Measurements from ENCODE around the gene ANAPC15. TPM values are rescaled to one million over a fixed set of nuclear protein-coding genes. Genes with fewer than 3 reads are reported as not detected.
"Not testable (repeated sequence)": the region's sequence is repeated elsewhere in the genome, so short reads cannot be mapped to it uniquely, and the experiment has no call there.

Gene ANAPC15
- total RNA-seq, 2 experiments from 2014 or later: 48.8 to 52.5 TPM

GRCh38 chr11:72138821-72139390, 26.4 kb upstream of the ANAPC15 start:
- Mint-ChIP-seq H3K4me1 (ENCODE audit: low read depth) (no peaks in the 10 kb centered on the region), H3K4me3 (no peak overlapping the region), H3K27ac (no peak overlapping the region), H3K27me3 (peaks cover 8% of the 10 kb centered on the region), H3K36me3 (ENCODE audit: low read depth) (no peaks in the 10 kb centered on the region), H3K9me3 (no peaks in the 10 kb centered on the region)
- ChIA-PET POLR2A (no interaction called here), CTCF (no interaction called here)
- no peak overlapping the region for H3K4me3 ChIP-seq (ENCODE audit: low read length)
- DNase-seq (no peak), ATAC-seq (ENCODE audit: poor library complexity) (no peak)
- no peak overlapping the region for H3K27ac ChIP-seq (ENCODE audit: low read depth in 1 of 2, low read length in 2 of 2)
- no peaks in the 10 kb centered on the region for H3K27me3 ChIP-seq (ENCODE audit: control insufficient read depth in 1 of 2, insufficient read depth in 2 of 2, low read length in 2 of 2)
- H3K9me3 ChIP-seq (ENCODE audit: control insufficient read depth in 1 of 2, insufficient read depth in 1 of 2, low read length in 2 of 2): peaks cover 0 to 5% of the 10 kb centered on the region in 2 experiments
- intact Hi-C loops (cut with DNase I, micrococcal nuclease): no loop called here
- no peaks in the 10 kb centered on the region for H3K4me1 ChIP-seq (ENCODE audit: insufficient read depth, low read length)
- H3K36me3 ChIP-seq (ENCODE audit: insufficient read depth, low read length): no peaks in the 10 kb centered on the region
- TF ChIP-seq CTCF (IDR thresholded peaks at IDR 0.05): no peak

GRCh38 chr11:72136684-72137262, 24.3 kb upstream of the ANAPC15 start:
- peaks cover 15% of the 10 kb centered on the region for H3K27me3 Mint-ChIP-seq
- ChIA-PET CTCF (no interaction called here), POLR2A (no interaction called here)
- intact Hi-C loops (cut with DNase I, micrococcal nuclease): no loop called here
- H3K4me3 Mint-ChIP-seq: no peak overlapping the region
- ATAC-seq (ENCODE audit: poor library complexity) (no peak), DNase-seq (no peak)
- peaks cover 0 to 4% of the 10 kb centered on the region in 2 experiments for H3K27me3 ChIP-seq (ENCODE audit: control insufficient read depth in 1 of 2, insufficient read depth in 2 of 2, low read length in 2 of 2)
- TF ChIP-seq CTCF (IDR thresholded peaks at IDR 0.05): no peak
- H3K9me3 ChIP-seq (ENCODE audit: control insufficient read depth in 1 of 2, insufficient read depth in 1 of 2, low read length in 2 of 2): peaks cover 0 to 5% of the 10 kb centered on the region in 2 experiments
- H3K4me3 ChIP-seq (ENCODE audit: low read length): no peak overlapping the region
- no peaks in the 10 kb centered on the region for H3K4me1 ChIP-seq (ENCODE audit: insufficient read depth, low read length)
- H3K27ac ChIP-seq (ENCODE audit: low read depth in 1 of 2, low read length in 2 of 2): no peak overlapping the region
- H3K4me1 Mint-ChIP-seq (ENCODE audit: low read depth): no peaks in the 10 kb centered on the region
- no peaks in the 10 kb centered on the region for H3K9me3 Mint-ChIP-seq
- H3K36me3 ChIP-seq (ENCODE audit: insufficient read depth, low read length): no peaks in the 10 kb centered on the region
- H3K27ac Mint-ChIP-seq: no peak overlapping the region
- no peaks in the 10 kb centered on the region for H3K36me3 Mint-ChIP-seq (ENCODE audit: low read depth)

GRCh38 chr11:72135891-72136683, 23.6 kb upstream of the ANAPC15 start:
- ChIA-PET POLR2A (no interaction called here), CTCF (no interaction called here)
- Mint-ChIP-seq H3K27me3 (peaks cover 15% of the 10 kb centered on the region), H3K9me3 (no peaks in the 10 kb centered on the region), H3K27ac (no peak overlapping the region), H3K36me3 (ENCODE audit: low read depth) (no peaks in the 10 kb centered on the region), H3K4me1 (ENCODE audit: low read depth) (no peaks in the 10 kb centered on the region), H3K4me3 (no peak overlapping the region)
- H3K9me3 ChIP-seq (ENCODE audit: control insufficient read depth in 1 of 2, insufficient read depth in 1 of 2, low read length in 2 of 2): peaks cover 0 to 5% of the 10 kb centered on the region in 2 experiments
- H3K27ac ChIP-seq (ENCODE audit: low read depth in 1 of 2, low read length in 2 of 2): no peak overlapping the region
- DNase-seq: no peak
- intact Hi-C loops (cut with DNase I, micrococcal nuclease): no loop called here
- no peak for ATAC-seq (ENCODE audit: poor library complexity)
- H3K4me1 ChIP-seq (ENCODE audit: insufficient read depth, low read length): no peaks in the 10 kb centered on the region
- no peak overlapping the region for H3K4me3 ChIP-seq (ENCODE audit: low read length)
- no peak for TF ChIP-seq CTCF (IDR thresholded peaks at IDR 0.05)
- peaks cover 0 to 4% of the 10 kb centered on the region in 2 experiments for H3K27me3 ChIP-seq (ENCODE audit: control insufficient read depth in 1 of 2, insufficient read depth in 2 of 2, low read length in 2 of 2)
- no peaks in the 10 kb centered on the region for H3K36me3 ChIP-seq (ENCODE audit: insufficient read depth, low read length)

GRCh38 chr11:72135473-72135872, 23.0 kb upstream of the ANAPC15 start, which contains the start of gene FOLR3:
FOLR3 (plus strand) TSS chr11:72135725; CDS start chr11:72135953, 228 bp downstream.
- peaks cover 15% of the 10 kb centered on the region for H3K27me3 Mint-ChIP-seq
- H3K9me3 ChIP-seq (ENCODE audit: control insufficient read depth in 1 of 2, insufficient read depth in 1 of 2, low read length in 2 of 2); H3K27ac Mint-ChIP-seq; H3K4me1 Mint-ChIP-seq (ENCODE audit: low read depth); H3K36me3 Mint-ChIP-seq (ENCODE audit: low read depth); H3K9me3 Mint-ChIP-seq; H3K4me3 Mint-ChIP-seq; H3K36me3 ChIP-seq (ENCODE audit: insufficient read depth, low read length); H3K4me3 ChIP-seq (ENCODE audit: low read length); H3K27ac ChIP-seq (ENCODE audit: low read depth in 1 of 2, low read length in 2 of 2); POLR2A ChIA-PET; CTCF ChIA-PET; H3K4me1 ChIP-seq (ENCODE audit: insufficient read depth, low read length); intact Hi-C loops (cut with DNase I, micrococcal nuclease); ATAC-seq (ENCODE audit: poor library complexity); DNase-seq; H3K27me3 ChIP-seq (ENCODE audit: control insufficient read depth in 1 of 2, insufficient read depth in 2 of 2, low read length in 2 of 2): not testable (repeated sequence)

Measured in CD4-positive, alpha-beta T cell (primary cell).